HepG2 (cell line): ENCODE data around the gene IGLON5. TPM values are rescaled to one million over a fixed set of nuclear protein-coding genes. Genes with fewer than 3 reads are reported as not detected.
A peak's percentile ranks its signal among the peaks of the same experiment; 100 is the strongest.

Experiments
- ATAC-seq: fragments of 200-7000 bp; cut with Tn5 transposase; 3 replicates; pipeline ENCODE4 v1.9.1; 2020; ENCODE audit warnings: mild to moderate bottlenecking, moderate library complexity
- Bru-seq: library from RNA; stranded (reverse); fragments of 400-500 nt; gene quantifications from one replicate; lab custom pipeline; 2021; lab: Mats Ljungman, UMichigan
- BruChase-seq, 2 experiments: library from RNA; stranded (reverse); fragments of 400-500 nt; gene quantifications; one replicate each; lab custom pipeline; 2021; lab: Mats Ljungman, UMichigan
- BruUV-seq: library from RNA; stranded (reverse); fragments of 400-500 nt; replicated peaks from 2 replicates; lab custom pipeline; 2021; lab: Mats Ljungman, UMichigan
- CTCF ChIA-PET: fragments of 300-600 bp; formaldehyde crosslinking; extraction: SDS; loops from one replicate; lab custom pipeline; 2021; ENCODE audit warnings: low total read pairs, inconsistent platforms, low intra/inter-chr PET ratio; lab: Yijun Ruan, JAX
- POLR2A ChIA-PET: fragments of 350-600 bp; sonication (Branson Sonifier 250); formaldehyde crosslinking; loops from one replicate; lab custom pipeline; 2020; ENCODE audit warnings: antibody characterized with exemption, inconsistent platforms; lab: Yijun Ruan, JAX
- DNase-seq: peaks from one replicate; pipeline ENCODE4 v3.0.0-alpha.2; 2015; ENCODE audit warnings: low spot score
- FAIRE-seq: peaks from 3 replicates; lab custom pipeline; 2011; peaks lifted over from hg19 to GRCh38; lab: Jason Lieb, UNC
- H2AFZ ChIP-seq: one replicate; pipeline ENCODE4 v1.6.1; 2011; ENCODE audit warnings: low read length, inconsistent platforms
- H3K27ac ChIP-seq: fragments of 300-600 bp; 3 replicates; pipeline ENCODE4 v1.8.0; 2011; ENCODE audit warnings: mixed run types, mild to moderate bottlenecking, mixed read lengths, low read length, inconsistent platforms; ENCODE audit not compliant: insufficient read depth; ENCODE audit errors: extremely low read length
- H3K27me3 ChIP-seq, 2 experiments: fragments of 200-600 bp in 1 of 2; 2 replicates in 1 of 2; 3 replicates in 1 of 2; pipeline versions ENCODE4 v1.6.0 to v1.8.0; 2011; ENCODE audit warnings: low read length in 2 of 2, mild to moderate bottlenecking in 2 of 2, moderate library complexity in 2 of 2, inconsistent platforms in 1 of 2; ENCODE audit not compliant: insufficient read depth in 2 of 2, control insufficient read depth in 1 of 2
- H3K36me3 ChIP-seq, 2 experiments: fragments of 200-600 bp in 1 of 2; replicated peaks in 1 of 2; 2 replicates in 1 of 2; 3 replicates in 1 of 2; pipeline versions ENCODE4 v1.5.1 to v1.8.0; 2011; ENCODE audit warnings: low read length in 2 of 2, inconsistent platforms in 1 of 2; ENCODE audit not compliant: insufficient read depth in 2 of 2, control insufficient read depth in 1 of 2
- H3K4me1 ChIP-seq: 2 replicates; pipeline ENCODE4 v1.5.1; 2012; ENCODE audit warnings: low read length, inconsistent platforms; ENCODE audit not compliant: insufficient read depth
- H3K4me2 ChIP-seq: 2 replicates; pipeline ENCODE4 v1.6.0; 2011; ENCODE audit warnings: low read depth, low read length, inconsistent platforms
- H3K4me3 ChIP-seq, 3 experiments: fragments of 200-600 bp in 1 of 3; sonication (generic), shearing (Covaris generic) in 1 of 3; replicated peaks in 1 of 3; 2 replicates each; pipeline ENCODE4 v1.5.1; 2011 to 2016; ENCODE audit warnings: low read length in 3 of 3, inconsistent platforms in 2 of 3, low read depth in 2 of 3, mild to moderate bottlenecking in 2 of 3, control low read depth in 1 of 3, mixed read lengths in 1 of 3; ENCODE audit not compliant: insufficient read depth in 1 of 3
- H3K79me2 ChIP-seq: one replicate; pipeline ENCODE4 v1.6.1; 2011; ENCODE audit warnings: low read length, inconsistent platforms; ENCODE audit not compliant: insufficient read depth
- H3K9ac ChIP-seq: 2 replicates; pipeline ENCODE4 v1.6.0; 2011; ENCODE audit warnings: mild to moderate bottlenecking, low read depth, low read length, inconsistent platforms; ENCODE audit not compliant: insufficient read depth
- H3K9me3 ChIP-seq: 2 replicates; pipeline ENCODE4 v1.5.1; 2012; ENCODE audit warnings: mild to moderate bottlenecking, low read length
- H4K20me1 ChIP-seq: 2 replicates; pipeline ENCODE4 v1.6.0; 2011; ENCODE audit warnings: inconsistent platforms, mild to moderate bottlenecking, low read length, moderate library complexity; ENCODE audit not compliant: insufficient read depth
- ASH2L ChIP-seq: fragments of 300-600, 200-600 bp; sonication (generic); IDR thresholded peaks from 2 replicates; pipeline ENCODE4 v1.7.0; 2017; ENCODE audit warnings: low read depth, mild to moderate bottlenecking, moderate library complexity, mixed read lengths, low read length; ENCODE audit not compliant: insufficient read length
- CREB3 ChIP-seq: sonication (generic); formaldehyde crosslinking; IDR thresholded peaks from 2 replicates; pipeline ENCODE4 v1.5.0; 2020; ENCODE audit warnings: missing genetic modification reagents
- GATAD2A ChIP-seq: IDR thresholded peaks from 2 replicates; pipeline ENCODE4 v1.6.1; 2016
- MTF2 ChIP-seq: sonication (generic); formaldehyde crosslinking; IDR thresholded peaks from 2 replicates; pipeline ENCODE4 v1.5.0; 2020; ENCODE audit warnings: missing genetic modification reagents, borderline replicate concordance
- SOX6 ChIP-seq, 2 experiments: fragments of 450-650 bp in 1 of 2; sonication (generic) in 1 of 2; formaldehyde crosslinking in 1 of 2; IDR thresholded peaks; 2 replicates each; pipeline versions ENCODE4 v1.4.0 to v1.6.1; 2017 to 2020; ENCODE audit warnings: antibody characterized with exemption in 1 of 2, mild to moderate bottlenecking in 1 of 2, missing genetic modification reagents in 1 of 2
- UBTF ChIP-seq: sonication (generic); formaldehyde crosslinking; IDR thresholded peaks from 2 replicates; pipeline ENCODE4 v1.4.0; 2020; ENCODE audit warnings: mild to moderate bottlenecking, missing genetic modification reagents
- ZNF354B ChIP-seq: sonication (generic); formaldehyde crosslinking; IDR thresholded peaks from 2 replicates; pipeline ENCODE4 v1.8.0; 2022; ENCODE audit warnings: mild to moderate bottlenecking, missing genetic modification reagents
- ZNF577 ChIP-seq: sonication (generic); formaldehyde crosslinking; IDR thresholded peaks from 2 replicates; pipeline ENCODE4 v1.4.0; 2020; ENCODE audit warnings: mild to moderate bottlenecking, low read depth, missing genetic modification reagents, borderline replicate concordance
- WGBS: methylation state at CpG from one replicate; pipeline ENCODE4 v1.1.6; 2017; ENCODE audit warnings: low lambda C conversion rate; 5-methylcytosine and 5-hydroxymethylcytosine counted together
- in situ Hi-C: cut with HindIII; loops from 2 replicates; pipeline ENCODE4 v1.10.0; 2017; ENCODE audit warnings: low pct_unique_long_range_greater_than_20kb; ENCODE audit not compliant: extremely low pct_ligation_motif_present
- intact Hi-C: fragments of 100-400 bp; cut with micrococcal nuclease; formaldehyde crosslinking; loops from one replicate; pipeline ENCODE4 v1.10.0; 2022; ENCODE audit not compliant: unreplicated experiment
- long read RNA-seq, 2 experiments: library from RNA in 1 of 2; library from polyadenylated mRNA in 1 of 2; stranded (forward) in 1 of 2; unstranded in 1 of 2; transcript quantifications; one replicate each; pipeline ENCODE4 v2.0.0, GENCODE V29; 2019 to 2022
- polyA minus RNA-seq, 3 experiments: library from RNA; depleted of rRNA, polyadenylated mRNA; stranded (reverse); fragments of >200 nt; gene quantifications; 2 replicates each; pipeline ENCODE4 v1.2.3, GENCODE V29; 2011; ENCODE audit warnings: low replicate concordance in 1 of 3
- polyA plus RNA-seq, 8 experiments: library from polyadenylated mRNA; depleted of rRNA in 3 of 8; stranded (reverse) in 7 of 8; unstranded in 1 of 8; fragments of >200 nt; fragmentation: Illumina TruSeq in 4 of 8; extraction: Trizol in 4 of 8; gene quantifications; 2 replicates each; pipeline versions ENCODE4 v1.2.1 to v1.2.3, GENCODE V29; 2011 to 2016; ENCODE audit warnings: low read depth in 4 of 8, missing spikeins in 1 of 8, mixed read lengths in 1 of 8; ENCODE audit not compliant: insufficient read depth in 1 of 8
- total RNA-seq, 5 experiments: library from RNA; depleted of rRNA; stranded (reverse); fragments of >200 nt; fragmentation: Illumina TruSeq; extraction: Trizol; gene quantifications; 2 replicates each; pipeline ENCODE4 v1.2.3, GENCODE V29; 2016; ENCODE audit warnings: low read depth in 1 of 5
- TF ChIP-seq, protein P1 (sequence below): sonication (generic); formaldehyde crosslinking; IDR thresholded peaks from 2 replicates; pipeline ENCODE4 v1.4.0; 2020; ENCODE audit warnings: mild to moderate bottlenecking, missing genetic modification reagents

Gene IGLON5
- total RNA-seq (2016; rRNA removed; fragmentation: Illumina TruSeq; extraction: Trizol) (0.04 TPM in 1 of 2 replicates, not detected in the other), polyA plus RNA-seq (2011; rRNA removed) (5.7 and 6.2 TPM in 2 replicates), polyA minus RNA-seq (2011; rRNA and poly(A)+ RNA removed; ENCODE audit: low replicate concordance) (2.6 TPM in 1 of 2 replicates, not detected in the other), Bru-seq, nascent RNA (not detected), BruChase-seq, experiment 1, labeled RNA remaining after a 6-hour chase (percentile 6 among the genes with signal in this experiment), BruChase-seq, experiment 2, labeled RNA remaining after a 2-hour chase (percentile 8 among the genes with signal in this experiment)
- not detected in 2 replicates for total RNA-seq (2016; cell fraction: cytosol; rRNA removed; fragmentation: Illumina TruSeq; extraction: Trizol; ENCODE audit: low read depth)
- total RNA-seq (2016; cell fraction: insoluble cytoplasmic fraction; rRNA removed; fragmentation: Illumina TruSeq; extraction: Trizol) = not detected in 2 replicates
- not detected in 2 replicates for total RNA-seq (2016; cell fraction: membrane; rRNA removed; fragmentation: Illumina TruSeq; extraction: Trizol)
- not detected in 2 replicates for total RNA-seq (2016; cell fraction: nucleus; rRNA removed; fragmentation: Illumina TruSeq; extraction: Trizol)
- 6.3 and 7.1 TPM in 2 replicates for polyA plus RNA-seq (2011; cell fraction: cytosol; rRNA removed)
- polyA plus RNA-seq (2011; cell fraction: nucleus; rRNA removed) = 5.8 and 6.8 TPM in 2 replicates
- 2.9 and 6.1 TPM in 2 replicates for polyA plus RNA-seq (2012)
- not detected in 2 replicates for polyA plus RNA-seq (2016; cell fraction: cytosol; fragmentation: Illumina TruSeq; extraction: Trizol; ENCODE audit: low read depth)
- not detected in 2 replicates for polyA plus RNA-seq (2016; cell fraction: insoluble cytoplasmic fraction; fragmentation: Illumina TruSeq; extraction: Trizol; ENCODE audit: low read depth)
- polyA plus RNA-seq (2016; cell fraction: membrane; fragmentation: Illumina TruSeq; extraction: Trizol; ENCODE audit: low read depth) = not detected in 2 replicates
- polyA plus RNA-seq (2016; cell fraction: nucleus; fragmentation: Illumina TruSeq; extraction: Trizol; ENCODE audit: insufficient read depth, low read depth) = not detected in 2 replicates
- polyA minus RNA-seq (2011; cell fraction: cytosol; rRNA and poly(A)+ RNA removed) = 0.40 and 0.62 TPM in 2 replicates
- polyA minus RNA-seq (2011; cell fraction: nucleus; rRNA and poly(A)+ RNA removed) = 0.37 and 0.39 TPM in 2 replicates
- long read RNA-seq, experiment 1, partial matches to known transcripts = 0 of 1 reads
- long read RNA-seq, experiment 1, other reads (novel, unspliced or antisense) = 1 of 1 reads
- long read RNA-seq, experiment 2 = 0 reads

GRCh38 chr19:51311351-51312257, at the start of gene IGLON5:
Gene IGLON5, plus strand, starts transcription at chr19:51311644. Its CDS starts 204 bp downstream, at chr19:51311848.
- Histone ChIP-seq H3K27ac (no peak within 1 kb of the TSS), H3K27me3 (peaks cover 0 to 9% of the 10 kb centered on the region in 2 experiments; a peak in 2 of 5 replicates), H3K79me2 (no peaks in the 10 kb centered on the region), H3K9ac (no peak within 1 kb of the TSS), H4K20me1 (no peaks in the 10 kb centered on the region), H3K4me3 (no peak within 1 kb of the TSS), H2AFZ (no peak within 1 kb of the TSS), H3K4me2 (no peak within 1 kb of the TSS), H3K36me3 (no peaks in the 10 kb centered on the region), H3K9me3 (peaks cover 21% of the 10 kb centered on the region), H3K4me1 (no peaks in the 10 kb centered on the region)
- no peak for ATAC-seq
- DNase-seq = no peak
- CTCF ChIA-PET = no interaction called here
- no peak for FAIRE-seq
- 56% methylated on average over 36 of the region's 76 CpGs for WGBS
- in situ Hi-C loops (no loop called here), intact Hi-C loops (no loop called here)
- POLR2A ChIA-PET = no interaction called here
- no TSS peak for BruUV-seq
- no peak for TF ChIP-seq UBTF (CRISPR knock-in tag)
- TF ChIP-seq SOX6 (IDR thresholded peaks at IDR 0.05) = no peak
- no peak for TF ChIP-seq SOX6 (CRISPR knock-in tag; IDR thresholded peaks at IDR 0.05)
- TF ChIP-seq CREB3 (CRISPR knock-in tag) = no peak
- TF ChIP-seq, protein P1, sequence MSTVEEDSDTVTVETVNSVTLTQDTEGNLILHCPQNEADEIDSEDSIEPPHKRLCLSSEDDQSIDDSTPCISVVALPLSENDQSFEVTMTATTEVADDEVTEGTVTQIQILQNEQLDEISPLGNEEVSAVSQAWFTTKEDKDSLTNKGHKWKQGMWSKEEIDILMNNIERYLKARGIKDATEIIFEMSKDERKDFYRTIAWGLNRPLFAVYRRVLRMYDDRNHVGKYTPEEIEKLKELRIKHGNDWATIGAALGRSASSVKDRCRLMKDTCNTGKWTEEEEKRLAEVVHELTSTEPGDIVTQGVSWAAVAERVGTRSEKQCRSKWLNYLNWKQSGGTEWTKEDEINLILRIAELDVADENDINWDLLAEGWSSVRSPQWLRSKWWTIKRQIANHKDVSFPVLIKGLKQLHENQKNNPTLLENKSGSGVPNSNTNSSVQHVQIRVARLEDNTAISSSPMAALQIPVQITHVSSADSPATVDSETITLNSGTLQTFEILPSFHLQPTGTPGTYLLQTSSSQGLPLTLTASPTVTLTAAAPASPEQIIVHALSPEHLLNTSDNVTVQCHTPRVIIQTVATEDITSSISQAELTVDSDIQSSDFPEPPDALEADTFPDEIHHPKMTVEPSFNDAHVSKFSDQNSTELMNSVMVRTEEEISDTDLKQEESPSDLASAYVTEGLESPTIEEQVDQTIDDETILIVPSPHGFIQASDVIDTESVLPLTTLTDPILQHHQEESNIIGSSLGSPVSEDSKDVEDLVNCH (CRISPR knock-in tag) = no peak
- no peak for TF ChIP-seq MTF2 (CRISPR knock-in tag)
- TF ChIP-seq ZNF577 = no peak
- no peak for TF ChIP-seq GATAD2A (CRISPR knock-in tag)
- no peak for TF ChIP-seq ZNF354B (CRISPR knock-in tag)
- TF ChIP-seq ASH2L = no peak
